Stimulated activated CD8-positive, alpha-beta memory T cell treated with anti-CD3 and anti-CD28 coated beads, Interleukin-4, amount 100 ng/mL, for 24 hours (primary cell): Measurements from ENCODE around the gene ITGB8.
A peak's percentile ranks its signal among the peaks of the same experiment; 100 is the strongest.
"Not testable (repeated sequence)": the region's sequence is repeated elsewhere in the genome, so short reads cannot be mapped to it uniquely, and the experiment has no call there.

Experiments
- DNase-seq: peaks from one replicate; pipeline ENCODE4 v3.0.0-alpha.2; 2020; ENCODE audit warnings: low read depth

The ITGB8 gene

DNA sequence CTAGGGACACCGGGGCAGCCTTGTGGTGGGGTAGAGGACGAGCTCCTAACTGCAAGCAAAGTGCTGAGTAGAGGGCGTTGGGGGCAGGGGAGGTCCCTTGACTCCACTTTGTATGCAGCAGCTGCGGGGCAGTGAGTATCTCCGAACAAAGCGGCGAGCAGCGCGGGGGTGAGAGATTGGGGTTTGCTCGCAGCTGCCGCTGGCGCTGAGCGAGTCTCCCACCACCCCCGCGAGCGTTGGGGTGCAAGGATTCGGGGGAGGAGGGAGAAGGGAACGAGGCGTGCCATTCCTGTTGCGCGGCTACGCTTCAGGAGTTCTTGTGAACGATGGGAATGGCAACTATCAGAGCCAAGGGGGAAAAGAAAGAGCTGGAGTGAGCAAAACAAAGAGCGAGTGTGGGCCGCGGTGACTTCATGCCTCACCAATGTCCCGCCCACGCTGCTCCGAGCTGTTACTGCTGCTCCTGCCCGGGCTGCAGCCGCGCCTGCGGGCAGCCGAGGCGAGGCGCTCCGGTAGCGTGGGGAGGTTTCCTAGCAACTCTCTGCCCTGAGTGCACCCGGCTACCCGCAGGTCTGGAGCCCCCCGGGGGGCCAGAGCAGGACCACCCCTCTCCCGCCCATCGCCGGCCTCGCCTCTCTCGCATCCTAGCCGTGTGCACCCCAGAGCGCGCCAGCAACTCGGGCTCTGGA is at the start of gene ITGB8:
Gene ITGB8 (plus strand): TSS at position 662 of the 689 bp plus-strand sequence. CDS start 907 bp downstream, outside the sequence.
- DNase-seq: peak; percentile 68

DNA sequence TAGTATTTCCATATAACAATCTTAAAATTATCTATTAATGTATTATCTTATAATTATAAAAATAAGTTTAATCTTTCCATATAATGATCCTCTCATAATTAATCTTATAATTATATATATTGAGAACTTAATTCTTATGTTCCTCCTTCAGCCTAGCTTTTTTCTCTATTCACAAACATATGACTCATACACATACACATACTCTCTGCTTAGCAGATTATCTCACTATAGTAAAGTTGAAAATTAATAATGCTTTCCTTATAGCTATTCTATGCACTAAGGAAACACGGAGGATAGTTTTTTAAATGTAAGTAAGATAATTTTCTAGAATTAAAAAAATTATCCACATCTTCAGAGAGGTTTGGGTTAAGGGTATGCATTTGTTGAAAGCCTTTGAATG is 47.7 kb upstream of the ITGB8 start:
- DNase-seq: no peak

DNA sequence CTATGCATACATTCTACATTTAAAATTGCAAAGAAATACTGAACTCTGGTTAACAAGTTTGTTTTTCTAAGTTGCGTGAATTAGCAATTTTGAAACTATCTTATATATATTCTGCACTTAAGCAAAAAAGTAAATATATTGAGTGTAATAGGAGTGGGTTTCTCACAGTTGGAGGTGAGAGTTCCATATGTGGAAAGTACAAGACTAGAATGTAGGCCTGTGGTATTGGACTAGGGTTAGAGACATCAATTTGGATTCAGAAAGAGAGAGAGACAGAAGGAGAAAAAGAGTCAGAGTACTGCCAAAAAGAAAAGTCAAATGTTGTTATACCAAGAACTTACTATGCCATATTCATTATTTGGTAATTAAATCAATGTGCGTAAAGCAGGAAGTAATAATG is 47.3 kb upstream of the ITGB8 start:
- no peak for DNase-seq

DNA sequence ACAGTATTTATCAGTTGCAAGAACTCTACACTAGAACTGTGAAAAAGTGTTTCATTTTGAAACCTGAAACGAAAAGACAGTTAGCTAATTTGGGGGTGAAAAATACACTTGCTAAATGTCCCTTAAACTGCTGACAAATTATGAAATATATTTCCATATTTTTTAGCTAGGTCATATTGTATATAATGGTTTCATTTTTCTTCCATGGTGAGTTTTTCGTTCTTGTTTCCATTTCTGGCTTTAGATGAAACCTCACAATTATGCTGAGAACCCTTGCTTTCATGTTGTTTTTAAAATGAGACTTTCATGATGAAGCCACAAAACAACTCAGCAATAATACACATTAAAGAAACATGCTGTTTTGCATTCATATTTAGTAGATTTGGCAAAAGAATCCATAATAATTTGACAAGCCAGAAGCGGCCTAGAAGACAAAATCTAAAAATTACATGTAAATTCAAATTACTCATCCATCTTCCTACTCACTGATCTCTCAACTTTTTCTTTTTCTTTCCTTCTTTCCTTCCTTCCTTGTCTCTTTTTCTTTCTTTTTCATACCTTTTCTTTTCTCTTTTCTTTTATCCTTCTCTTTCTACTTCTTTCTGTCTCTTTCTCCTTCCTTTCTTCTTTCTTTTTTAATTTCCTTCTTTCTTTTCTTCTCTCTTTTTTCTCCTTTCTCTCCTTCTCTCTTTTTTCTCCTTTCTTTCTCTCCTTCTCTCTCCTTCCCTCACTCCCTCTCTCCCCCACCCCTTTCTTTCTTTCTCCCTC is 46.5 kb upstream of the ITGB8 start:
- DNase-seq: no peak

DNA sequence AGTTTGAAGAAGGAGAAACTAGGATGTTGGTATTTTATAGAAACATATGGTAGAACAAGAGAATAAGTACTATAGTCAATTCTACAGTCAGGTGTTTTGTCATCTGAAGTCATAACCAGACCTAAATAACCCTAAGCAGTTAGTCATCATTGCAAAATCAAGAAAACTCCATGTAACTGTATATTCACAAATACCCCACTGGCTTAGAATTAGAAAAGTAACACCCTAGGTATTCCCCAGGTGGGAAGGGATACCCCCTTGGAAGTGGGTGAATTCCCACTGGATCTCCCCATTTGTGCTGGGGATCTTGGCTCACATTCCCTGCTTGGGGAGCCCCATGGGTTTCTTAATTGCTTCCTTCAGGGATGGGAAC is 45.9 kb upstream of the ITGB8 start:
- DNase-seq: no peak

DNA sequence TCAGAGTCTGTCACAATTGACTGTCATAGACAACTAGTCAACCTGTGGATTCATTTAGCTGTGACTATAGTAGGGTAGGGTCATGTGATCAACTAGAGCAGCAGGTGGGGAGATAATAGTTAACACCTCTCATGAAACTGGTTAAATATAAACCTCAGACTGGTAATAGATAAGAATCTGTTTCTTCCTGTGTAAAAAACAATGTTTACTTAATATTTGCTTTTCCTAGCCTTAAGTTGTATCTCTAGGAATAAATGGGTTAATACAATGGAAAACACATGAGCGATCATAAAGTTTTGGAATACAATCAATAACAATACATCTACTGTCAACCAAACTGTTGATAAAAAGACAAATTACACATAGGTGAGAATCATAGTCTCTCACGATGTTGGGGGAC is 43.4 kb upstream of the ITGB8 start:
- DNase-seq: no peak

DNA sequence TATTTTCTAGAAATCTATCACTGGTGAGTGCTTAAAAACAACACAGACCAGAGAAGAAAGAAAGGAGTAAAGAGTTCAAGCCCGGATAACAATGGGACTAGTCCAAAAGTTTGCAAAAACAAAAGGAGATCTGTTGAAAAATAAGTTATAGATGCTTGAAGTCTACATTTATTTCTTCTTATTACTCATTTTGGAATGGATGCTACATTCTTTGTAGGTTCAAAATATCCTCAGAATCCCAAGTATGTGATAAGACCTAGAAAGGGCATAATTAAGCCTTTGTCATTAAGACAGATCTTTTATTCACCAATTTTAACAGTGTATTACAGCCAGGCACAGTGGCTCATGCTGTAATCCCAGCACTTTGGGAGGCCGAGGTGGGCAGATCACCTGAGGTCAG is 42.7 kb upstream of the ITGB8 start:
- no peak for DNase-seq

DNA sequence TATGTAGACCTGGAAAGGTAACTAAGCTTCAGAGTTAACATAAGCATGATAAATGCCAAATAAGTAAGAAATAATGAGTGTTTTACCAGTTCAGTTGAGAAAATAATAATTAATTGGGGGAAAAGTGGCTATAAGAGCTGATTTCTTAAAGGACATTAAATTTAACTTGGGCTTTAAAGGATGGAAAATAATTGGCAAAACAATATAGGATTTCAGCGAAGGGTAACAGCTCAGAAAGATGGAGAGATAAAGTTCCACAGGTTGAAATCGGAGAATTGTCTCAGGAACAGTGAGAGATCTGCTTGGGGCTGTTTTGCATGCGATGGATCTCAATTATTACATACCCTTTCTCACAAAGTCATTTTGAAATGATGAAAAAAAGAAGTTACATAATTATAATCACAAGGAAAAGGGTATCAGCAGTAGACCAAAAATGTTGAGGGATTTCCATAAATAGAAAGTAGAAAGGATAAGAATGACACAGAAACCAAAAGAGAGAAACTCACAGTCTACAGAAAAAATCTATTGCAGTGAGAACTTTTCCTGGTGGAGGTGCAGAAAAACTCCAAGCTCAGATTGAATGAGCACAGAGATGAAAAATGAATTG is 40.1 kb upstream of the ITGB8 start:
- no peak for DNase-seq

DNA sequence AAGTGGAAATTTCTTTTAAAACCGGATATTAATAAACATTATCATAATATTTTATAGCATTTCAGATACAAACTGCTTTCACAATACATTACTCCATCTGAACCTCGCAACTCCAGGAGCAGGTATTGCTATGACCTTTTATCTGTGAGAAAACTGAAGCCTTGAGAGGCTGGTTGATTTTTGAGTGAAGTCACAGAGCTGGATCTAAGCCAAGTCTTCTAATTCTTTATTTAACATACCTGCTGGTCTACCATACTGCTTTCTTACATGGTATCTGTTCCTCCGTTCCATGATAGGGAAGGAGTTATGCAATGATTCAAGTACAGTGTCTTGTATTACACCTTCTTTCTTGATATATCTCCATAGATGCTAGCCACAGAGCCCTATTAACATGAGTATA is 37.4 kb upstream of the ITGB8 start:
- DNase-seq: no peak

DNA sequence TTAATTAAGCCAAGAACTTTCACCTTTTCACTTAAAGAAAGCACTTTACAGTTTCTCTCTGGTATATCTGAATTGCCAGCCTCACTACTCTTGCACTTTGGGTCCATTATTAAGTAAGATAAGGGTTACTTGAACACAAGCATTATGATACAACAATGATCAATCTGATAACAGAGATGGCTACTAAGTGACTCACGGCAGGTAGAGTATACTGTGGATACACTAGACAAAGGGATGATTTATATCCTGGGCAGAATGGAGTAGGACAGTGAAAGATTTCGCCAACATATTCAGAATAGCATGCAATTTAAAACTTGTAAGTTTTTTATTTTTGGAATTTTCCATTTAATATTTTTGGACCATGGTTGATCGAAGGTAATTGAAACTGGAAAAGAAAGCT is 34.3 kb upstream of the ITGB8 start:
- no peak for DNase-seq

DNA sequence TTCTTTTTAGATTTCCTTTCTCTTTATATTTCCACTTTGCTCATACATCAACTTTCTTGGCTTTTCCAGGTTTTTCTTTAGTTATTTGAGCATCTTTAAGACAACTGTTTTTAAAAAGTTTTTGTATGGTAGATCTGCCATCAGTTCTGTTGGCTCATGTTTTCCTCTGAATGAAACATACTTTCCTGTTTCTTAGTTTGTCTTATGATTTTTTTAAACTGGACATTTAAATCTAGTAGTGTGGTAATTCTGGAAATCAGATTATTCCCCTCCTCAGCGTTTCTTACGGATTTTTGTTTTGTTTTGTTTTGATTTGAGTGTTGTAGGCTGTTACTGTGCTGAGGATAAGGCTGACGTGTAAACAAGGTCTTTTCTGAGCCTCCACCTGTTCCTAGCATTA is 33.8 kb upstream of the ITGB8 start:
- DNase-seq: no peak

DNA sequence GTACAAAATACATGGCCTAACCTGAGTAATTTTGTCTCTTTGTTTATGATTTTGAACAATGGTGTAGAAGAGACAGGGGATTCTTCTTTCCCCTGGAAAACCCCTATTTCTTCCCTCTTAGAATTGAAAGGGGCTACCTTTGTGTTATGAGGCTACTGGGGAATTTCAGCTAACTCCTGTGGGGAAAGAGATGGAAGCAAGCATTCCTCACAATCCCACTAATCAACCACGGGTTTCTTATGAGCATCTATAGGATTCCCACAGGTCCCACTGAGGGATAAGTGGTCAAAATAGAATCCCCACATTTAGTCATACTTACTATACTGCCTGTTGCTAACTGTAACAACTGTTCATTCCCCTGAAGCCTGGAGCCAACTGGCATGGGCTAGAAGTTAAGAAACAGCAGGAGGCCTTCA is 32.2 kb upstream of the ITGB8 start:
- no peak for DNase-seq

DNA sequence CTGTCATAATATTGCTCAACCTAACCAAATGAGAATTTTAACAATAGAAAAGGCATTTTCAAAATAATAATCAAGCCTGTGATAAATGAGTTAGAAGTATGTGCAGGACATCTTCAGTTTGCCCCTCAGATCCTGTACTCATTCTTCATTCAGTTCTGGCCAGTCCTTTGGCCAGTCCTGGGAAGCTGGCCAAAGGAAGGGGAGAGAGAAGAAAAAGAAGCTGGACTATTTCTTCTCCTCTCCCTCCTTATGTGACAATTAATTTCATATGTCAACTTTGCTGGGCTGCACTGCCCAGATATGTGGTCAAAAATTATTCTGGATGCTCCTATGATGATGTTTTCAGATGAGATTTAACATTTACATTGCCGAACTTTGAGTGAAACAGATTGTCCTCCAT is 31.6 kb upstream of the ITGB8 start:
- no peak for DNase-seq

DNA sequence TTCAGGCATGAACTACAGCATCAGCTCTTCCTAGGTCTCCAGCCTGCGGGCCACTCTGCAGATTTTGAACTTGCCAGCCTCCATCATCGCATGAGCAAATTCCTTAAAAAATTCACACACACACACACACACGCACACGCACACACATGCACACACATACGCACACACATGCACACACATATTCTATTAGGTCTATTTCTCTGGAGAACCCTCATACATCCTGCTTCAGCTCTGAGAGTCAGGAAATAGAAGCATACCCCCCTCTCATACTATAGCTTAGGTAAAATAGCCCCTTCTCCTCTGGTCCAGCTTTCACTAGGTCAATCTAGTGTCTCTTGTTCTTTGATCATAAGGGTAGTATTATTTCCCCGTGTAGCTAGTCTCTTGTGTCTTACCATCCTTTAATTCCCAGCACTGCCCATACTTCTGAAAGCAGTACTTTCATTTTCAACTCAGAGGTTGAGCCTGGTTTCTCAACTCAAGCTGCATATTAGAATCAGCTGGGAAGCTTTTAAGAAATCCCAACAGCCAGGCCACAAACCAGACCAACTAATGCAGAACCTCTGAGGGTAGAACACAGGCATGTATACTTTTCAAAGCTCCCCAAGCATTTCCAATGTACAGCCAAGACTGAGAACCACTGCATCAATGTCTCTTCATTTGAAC is 30.9 kb upstream of the ITGB8 start:
- DNase-seq: no peak

DNA sequence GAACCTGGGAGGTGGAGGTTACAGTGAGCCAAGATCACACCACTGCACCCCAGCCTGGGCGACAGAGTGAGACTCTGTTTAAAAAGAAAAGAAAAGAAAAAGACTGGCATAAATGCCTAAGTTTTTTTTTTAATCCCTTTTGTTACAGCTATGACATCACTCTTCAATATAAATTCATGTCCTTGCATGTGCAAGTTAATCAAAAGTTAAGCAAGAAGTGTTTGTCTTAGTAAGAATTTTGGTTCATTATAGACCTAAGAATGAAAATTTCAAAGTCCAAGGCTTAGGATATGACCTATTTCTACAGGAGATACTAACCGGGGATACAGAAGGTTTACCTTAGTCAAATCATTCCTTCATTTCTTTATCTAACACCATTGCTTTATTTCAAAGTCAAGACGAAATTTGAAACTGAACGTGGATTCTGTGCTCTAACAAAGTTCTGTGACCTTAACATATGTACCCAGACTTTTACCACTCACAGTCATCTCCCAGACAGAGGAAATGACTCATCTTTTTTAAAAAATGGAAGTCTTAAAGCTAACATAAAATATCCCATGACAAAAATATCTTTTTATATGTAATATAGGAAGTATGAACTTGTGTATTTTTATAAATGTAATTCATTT is 29.3 kb upstream of the ITGB8 start:
- DNase-seq: no peak

DNA sequence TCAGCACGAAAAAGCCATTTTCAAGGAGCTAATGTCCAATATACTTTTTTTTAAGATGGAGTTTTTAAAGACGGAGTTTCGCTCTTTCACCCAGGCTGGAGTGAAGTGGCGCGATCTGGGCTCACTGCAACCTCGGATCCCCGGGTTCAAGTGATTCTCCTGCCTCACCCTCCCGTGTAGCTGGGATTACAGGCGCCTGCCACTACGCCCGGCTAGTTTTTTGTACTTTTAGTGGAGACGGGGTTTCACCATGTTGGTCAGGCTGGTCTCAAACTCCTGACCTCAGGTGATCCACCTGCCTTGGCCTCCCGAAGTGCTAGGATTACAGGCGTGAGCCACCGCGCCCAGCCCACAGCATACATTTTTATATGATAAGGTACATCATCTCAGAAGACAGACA is 28.4 kb upstream of the ITGB8 start:
- not testable (repeated sequence) for DNase-seq

DNA sequence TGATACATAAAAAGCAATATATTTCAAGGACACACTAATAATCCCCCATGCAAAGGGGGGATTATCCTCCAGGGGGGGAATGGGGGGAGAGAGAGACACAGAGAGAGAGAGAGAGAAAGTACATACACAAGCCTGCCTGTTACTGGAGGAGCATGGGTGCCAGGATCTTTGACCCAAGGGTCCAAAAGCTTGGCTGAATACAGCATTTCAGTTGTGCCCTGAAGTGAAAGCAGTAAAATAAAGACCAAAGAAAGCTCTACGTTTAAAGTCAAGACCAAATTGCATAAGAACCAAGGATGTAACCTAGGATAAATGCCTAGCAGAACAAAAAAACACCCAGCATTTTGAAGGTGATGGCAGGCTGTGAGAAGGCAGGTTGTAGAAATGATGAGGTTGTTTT is 27.8 kb upstream of the ITGB8 start:
- no peak for DNase-seq

DNA sequence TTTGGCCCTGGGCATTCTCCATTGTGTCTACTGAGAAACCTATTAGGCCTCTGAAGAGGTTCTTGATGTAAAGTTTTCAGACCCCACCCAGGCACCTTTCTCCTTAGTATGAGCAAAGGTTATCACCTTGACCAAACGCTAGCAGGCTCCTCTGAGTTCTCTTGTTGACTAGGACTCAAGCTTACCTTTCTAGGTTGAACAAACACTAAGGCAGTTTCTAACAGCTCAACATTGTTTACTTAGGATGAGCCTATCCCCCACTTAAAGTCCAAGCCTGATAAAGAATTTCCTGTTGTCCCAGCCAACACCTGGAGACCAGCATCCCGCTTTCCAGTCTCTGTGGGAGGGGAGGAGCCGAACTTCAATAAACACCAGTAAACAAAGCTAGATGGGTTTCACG is 26.3 kb upstream of the ITGB8 start:
- DNase-seq: no peak

DNA sequence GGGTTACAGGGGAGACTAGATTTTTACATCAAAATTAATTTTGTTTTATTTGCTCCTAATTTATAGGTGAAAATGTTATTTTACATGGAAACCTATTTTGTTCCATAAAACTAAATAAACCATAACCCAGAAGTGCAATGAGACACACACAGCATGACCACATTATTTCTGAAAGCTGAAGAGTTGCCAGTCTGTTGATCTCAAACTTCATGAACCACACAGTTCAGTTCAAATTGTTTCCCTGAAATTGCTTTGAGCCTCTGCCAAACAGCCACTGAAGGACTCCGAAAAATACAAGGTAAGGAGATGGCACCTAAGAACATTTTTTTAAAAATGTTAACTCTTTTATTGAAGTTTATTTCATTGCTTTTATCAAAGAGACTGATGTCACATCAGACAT is 25.0 kb upstream of the ITGB8 start:
- no peak for DNase-seq

DNA sequence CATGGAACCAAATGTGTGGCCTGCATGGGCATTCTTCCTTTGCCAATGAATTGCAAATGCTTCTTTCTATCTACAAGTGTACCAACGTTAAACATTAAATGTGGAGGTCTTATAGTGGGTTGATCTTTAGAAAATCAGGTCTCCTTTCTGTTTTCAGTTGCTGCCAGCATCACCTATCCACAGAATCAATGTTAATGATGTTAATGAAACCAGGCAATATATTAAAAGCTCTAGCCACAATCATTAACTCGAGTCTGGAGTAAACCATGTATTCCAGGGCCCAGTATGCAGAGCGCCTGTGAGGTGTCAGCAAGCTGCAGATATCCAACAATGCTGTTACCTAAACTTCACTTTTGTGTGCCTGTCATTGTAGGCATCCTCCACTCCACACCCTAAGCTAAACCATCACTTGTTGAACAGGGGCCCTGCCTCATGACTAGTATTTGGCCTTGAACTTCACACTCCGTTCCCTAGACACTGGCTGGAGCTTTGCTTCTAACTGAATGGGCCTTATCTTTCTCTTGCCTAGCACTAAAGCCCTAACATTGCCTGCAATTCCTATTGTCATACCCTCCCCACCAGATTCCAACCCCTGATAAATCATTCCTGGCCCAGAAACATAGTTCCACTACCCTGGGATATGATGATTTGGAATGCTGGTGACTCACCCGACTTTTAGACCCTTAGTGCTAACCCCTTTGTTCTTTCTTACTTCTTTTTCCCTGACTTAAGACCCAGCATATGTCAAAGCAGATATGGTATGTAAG is 24.3 kb upstream of the ITGB8 start:
- DNase-seq: no peak

DNA sequence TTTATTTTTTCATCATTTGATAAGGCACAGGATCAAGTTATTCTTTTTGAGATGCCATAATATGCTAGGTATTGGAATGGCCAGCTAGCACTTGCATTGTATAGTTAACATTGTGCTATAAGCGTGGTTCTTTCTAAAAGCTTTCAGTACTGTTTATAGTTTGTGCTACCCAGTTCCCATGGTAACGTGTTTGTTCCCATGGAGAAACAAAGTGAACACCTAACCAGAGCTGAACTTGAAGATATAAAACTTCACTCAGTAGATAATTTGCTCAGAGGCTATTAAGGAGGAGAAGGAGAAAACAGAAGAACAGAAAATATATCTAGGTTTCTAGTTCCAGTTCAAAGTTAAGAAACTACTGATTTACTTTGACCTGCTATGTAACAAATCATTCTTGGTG is 23.6 kb upstream of the ITGB8 start:
- no peak for DNase-seq

DNA sequence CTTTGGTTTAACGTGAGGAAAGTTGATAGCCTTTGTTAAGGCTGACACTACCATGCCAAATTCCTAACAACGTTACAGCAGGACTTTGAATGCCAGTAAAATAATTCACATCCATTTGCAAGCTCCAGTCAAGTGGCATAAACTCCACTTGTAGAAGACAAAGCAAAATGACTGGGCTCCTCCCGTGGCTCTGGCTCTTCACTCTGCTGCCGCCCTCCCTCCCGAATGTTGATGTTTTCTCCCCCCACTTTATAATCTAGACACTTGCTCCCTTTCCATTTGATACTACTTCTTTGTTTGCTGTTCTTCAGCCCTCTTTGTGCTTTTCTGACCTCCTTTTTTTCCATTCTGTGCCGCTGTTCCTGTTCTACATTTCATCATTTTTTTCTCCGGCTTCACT is 22.8 kb upstream of the ITGB8 start:
- DNase-seq: no peak
